ENCODE results near the gene TBC1D14. TPM values are rescaled to one million over a fixed set of nuclear protein-coding genes. Genes with fewer than 3 reads are reported as not detected.

TBC1D14 gene
- total RNA-seq, 1 experiment from 2014 or later = 44.3 TPM

DNA sequence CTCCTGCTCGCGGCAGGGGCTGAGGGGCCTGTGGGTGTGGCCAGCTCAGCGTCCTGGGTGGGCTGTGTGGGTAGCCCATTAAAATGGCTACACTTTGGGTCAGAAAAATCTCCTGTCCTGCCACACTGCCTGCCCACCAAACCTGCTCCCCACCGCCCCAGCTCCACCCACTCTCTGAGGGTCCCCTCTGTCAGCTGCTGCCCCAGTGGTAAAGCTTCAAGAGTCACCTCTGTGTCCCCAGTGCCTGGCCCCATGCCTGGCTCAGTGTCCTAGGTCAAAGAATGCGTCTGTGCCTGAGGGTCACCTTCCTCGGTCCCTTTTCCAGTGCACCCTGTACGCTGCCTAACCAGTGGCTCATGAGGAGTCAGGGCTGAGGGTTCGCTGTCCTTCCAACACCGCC, 108.7 kb downstream of the TBC1D14 start:
- no peaks in the 10 kb centered on the region for H3K9me3 ChIP-seq (ENCODE audit: low read depth, low read length, poor library complexity, severe bottlenecking)
- POLR2A ChIA-PET (ENCODE audit: low non-redundant PET) = no interaction called here
- H3K27me3 ChIP-seq (replicated peaks; ENCODE audit: insufficient read depth, low read depth, low read length, poor library complexity) = no peaks in the 10 kb centered on the region
- CTCF ChIA-PET = no interaction called here
- no peak overlapping the region for H3K4me3 ChIP-seq (ENCODE audit: low read depth, low read length, poor library complexity, severe bottlenecking)
- BruUV-seq (replicated peaks) = no TSS peak
- no peak for DNase-seq (ENCODE audit: low spot score)
- no peak overlapping the region for H3K27ac ChIP-seq (ENCODE audit: low read depth, low read length, poor library complexity, severe bottlenecking)
- no peak for TF ChIP-seq EZH2 (IDR thresholded peaks at IDR 0.05; ENCODE audit: borderline replicate concordance, low read depth, low read length, poor library complexity, severe bottlenecking)
- TF ChIP-seq, protein P1, sequence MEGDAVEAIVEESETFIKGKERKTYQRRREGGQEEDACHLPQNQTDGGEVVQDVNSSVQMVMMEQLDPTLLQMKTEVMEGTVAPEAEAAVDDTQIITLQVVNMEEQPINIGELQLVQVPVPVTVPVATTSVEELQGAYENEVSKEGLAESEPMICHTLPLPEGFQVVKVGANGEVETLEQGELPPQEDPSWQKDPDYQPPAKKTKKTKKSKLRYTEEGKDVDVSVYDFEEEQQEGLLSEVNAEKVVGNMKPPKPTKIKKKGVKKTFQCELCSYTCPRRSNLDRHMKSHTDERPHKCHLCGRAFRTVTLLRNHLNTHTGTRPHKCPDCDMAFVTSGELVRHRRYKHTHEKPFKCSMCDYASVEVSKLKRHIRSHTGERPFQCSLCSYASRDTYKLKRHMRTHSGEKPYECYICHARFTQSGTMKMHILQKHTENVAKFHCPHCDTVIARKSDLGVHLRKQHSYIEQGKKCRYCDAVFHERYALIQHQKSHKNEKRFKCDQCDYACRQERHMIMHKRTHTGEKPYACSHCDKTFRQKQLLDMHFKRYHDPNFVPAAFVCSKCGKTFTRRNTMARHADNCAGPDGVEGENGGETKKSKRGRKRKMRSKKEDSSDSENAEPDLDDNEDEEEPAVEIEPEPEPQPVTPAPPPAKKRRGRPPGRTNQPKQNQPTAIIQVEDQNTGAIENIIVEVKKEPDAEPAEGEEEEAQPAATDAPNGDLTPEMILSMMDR (conservative IDR thresholded peaks at IDR 0.05; ENCODE audit: low read depth, low read length) = no peak
- H3K4me1 ChIP-seq (ENCODE audit: insufficient read depth, low read length, poor library complexity, severe bottlenecking) = no peaks in the 10 kb centered on the region
- intact Hi-C loops (cut with micrococcal nuclease; ENCODE audit: unreplicated experiment) = no loop called here
- H3K36me3 ChIP-seq (ENCODE audit: insufficient read depth, low read length, poor library complexity, severe bottlenecking) = peaks cover 18% of the 10 kb centered on the region

DNA sequence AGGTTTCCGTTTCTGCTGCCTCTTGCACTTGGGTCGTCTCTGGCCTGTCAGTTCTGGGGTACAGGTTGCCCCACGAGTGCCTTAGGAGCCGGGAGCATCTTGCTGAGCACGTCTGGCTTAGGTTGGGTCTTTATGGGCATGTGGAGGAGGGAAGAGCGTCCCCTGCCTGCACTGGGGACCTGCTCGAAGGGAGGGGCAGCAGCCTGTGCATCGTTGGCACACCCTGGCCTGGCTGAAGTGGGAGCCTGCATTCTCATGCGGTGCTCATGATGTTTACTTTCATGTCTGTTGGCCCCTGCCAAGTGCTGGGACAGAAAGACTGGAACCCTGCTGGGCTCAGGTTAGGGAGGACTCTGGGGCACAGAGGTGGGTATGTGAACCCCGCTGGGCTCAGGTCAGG, 109.7 kb downstream of the TBC1D14 start:
- Histone ChIP-seq H3K27me3 (replicated peaks; ENCODE audit: insufficient read depth, low read depth, low read length, poor library complexity) (no peaks in the 10 kb centered on the region), H3K4me3 (ENCODE audit: low read depth, low read length, poor library complexity, severe bottlenecking) (no peak overlapping the region), H3K27ac (ENCODE audit: low read depth, low read length, poor library complexity, severe bottlenecking) (no peak overlapping the region), H3K36me3 (ENCODE audit: insufficient read depth, low read length, poor library complexity, severe bottlenecking) (peaks cover 11% of the 10 kb centered on the region), H3K4me1 (ENCODE audit: insufficient read depth, low read length, poor library complexity, severe bottlenecking) (no peaks in the 10 kb centered on the region), H3K9me3 (ENCODE audit: low read depth, low read length, poor library complexity, severe bottlenecking) (no peaks in the 10 kb centered on the region)
- no TSS peak for BruUV-seq (replicated peaks)
- TF ChIP-seq EZH2 (IDR thresholded peaks at IDR 0.05; ENCODE audit: borderline replicate concordance, low read depth, low read length, poor library complexity, severe bottlenecking) = no peak
- TF ChIP-seq, protein P1 (conservative IDR thresholded peaks at IDR 0.05; ENCODE audit: low read depth, low read length) = no peak
- no peak for DNase-seq (ENCODE audit: low spot score)
- ChIA-PET POLR2A (ENCODE audit: low non-redundant PET) (no interaction called here), CTCF (no interaction called here)
- intact Hi-C loops (cut with micrococcal nuclease; ENCODE audit: unreplicated experiment) = no loop called here

DNA sequence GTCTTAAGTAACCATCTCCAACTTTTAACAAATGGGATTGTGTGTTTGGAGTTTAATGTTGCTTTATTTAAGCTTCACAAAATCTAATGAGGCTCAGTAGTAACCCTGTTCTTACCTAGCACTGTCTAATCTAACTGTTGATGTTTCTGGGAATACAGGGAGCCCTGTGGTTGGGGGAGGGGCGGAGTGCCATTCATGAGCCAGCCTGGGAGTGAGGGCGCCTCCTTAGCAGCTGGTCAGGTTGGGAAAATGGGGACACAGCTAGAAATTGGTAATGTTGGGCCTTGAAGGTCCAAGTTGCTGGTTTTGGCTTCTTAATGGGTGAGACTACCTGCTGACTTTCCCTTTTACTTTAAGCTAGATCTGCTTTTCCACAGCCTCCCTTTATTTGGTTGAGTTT, 110.7 kb downstream of the TBC1D14 start:
- Histone ChIP-seq H3K27me3 (replicated peaks; ENCODE audit: insufficient read depth, low read depth, low read length, poor library complexity) (no peaks in the 10 kb centered on the region), H3K36me3 (ENCODE audit: insufficient read depth, low read length, poor library complexity, severe bottlenecking) (peaks cover 6% of the 10 kb centered on the region), H3K9me3 (ENCODE audit: low read depth, low read length, poor library complexity, severe bottlenecking) (no peaks in the 10 kb centered on the region), H3K27ac (ENCODE audit: low read depth, low read length, poor library complexity, severe bottlenecking) (no peak overlapping the region), H3K4me3 (ENCODE audit: low read depth, low read length, poor library complexity, severe bottlenecking) (no peak overlapping the region), H3K4me1 (ENCODE audit: insufficient read depth, low read length, poor library complexity, severe bottlenecking) (no peaks in the 10 kb centered on the region)
- TF ChIP-seq EZH2 (IDR thresholded peaks at IDR 0.05; ENCODE audit: borderline replicate concordance, low read depth, low read length, poor library complexity, severe bottlenecking) = no peak
- TF ChIP-seq, protein P1 (conservative IDR thresholded peaks at IDR 0.05; ENCODE audit: low read depth, low read length) = no peak
- no TSS peak for BruUV-seq (replicated peaks)
- ChIA-PET CTCF (no interaction called here), POLR2A (ENCODE audit: low non-redundant PET) (interaction anchor here (0.6 kb wide), 1 partner anchor 806 kb away, joined by 3 read pairs; no protein-coding TSS in a partner anchor)
- DNase-seq (ENCODE audit: low spot score) = no peak
- intact Hi-C loops (cut with micrococcal nuclease; ENCODE audit: unreplicated experiment) = no loop called here
